PFSK-1 (cell line): Measurements from ENCODE around the gene PPARGC1A.

ENCODE experiments used
- POLR2AphosphoS5 ChIP-seq: IDR thresholded peaks from 2 replicates; pipeline ENCODE4 v1.6.1; 2012; ENCODE audit warnings: low read depth, mild to moderate bottlenecking, control low read depth, low read length, moderate library complexity
- SIN3A ChIP-seq: IDR thresholded peaks from 2 replicates; pipeline ENCODE4 v1.6.1; 2012; ENCODE audit warnings: mild to moderate bottlenecking, low read length, moderate library complexity, borderline replicate concordance; ENCODE audit not compliant: insufficient read depth
- TAF1 ChIP-seq: IDR thresholded peaks from 2 replicates; pipeline ENCODE4 v1.6.1; 2012; ENCODE audit warnings: low read length, control low read depth, borderline replicate concordance; ENCODE audit not compliant: insufficient read depth
- TF ChIP-seq, protein P1 (sequence below), 2 experiments: IDR thresholded peaks; 2 replicates each; pipeline versions ENCODE4 v1.6.1 to v1.8.0; 2011 to 2012; ENCODE audit warnings: low read depth in 2 of 2, low read length in 2 of 2, control low read depth in 1 of 2, inconsistent platforms in 1 of 2, mild to moderate bottlenecking in 1 of 2, moderate library complexity in 1 of 2; ENCODE audit not compliant: insufficient read depth in 1 of 2

DNA sequence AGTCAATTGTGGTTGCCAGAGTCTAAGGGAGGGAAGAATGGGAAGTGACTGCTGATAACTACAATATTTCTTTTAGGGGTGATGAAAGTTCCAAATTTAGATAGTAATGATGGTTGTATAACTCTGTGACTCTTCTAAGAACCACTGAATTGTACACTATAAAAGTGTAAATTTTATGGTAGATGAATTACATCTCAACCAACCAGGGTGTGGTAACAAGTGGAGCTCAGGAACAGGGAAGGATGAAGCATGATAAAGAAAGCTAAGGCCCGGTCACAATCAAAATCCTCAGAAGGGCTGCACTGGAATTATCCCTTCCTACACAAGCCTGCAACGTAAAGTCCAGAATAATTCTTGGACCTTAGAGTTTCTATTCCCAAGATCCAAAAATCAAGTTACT lies 143.2 kb downstream of the PPARGC1A start:
- TF ChIP-seq POLR2AphosphoS5 (no peak), TAF1 (no peak), SIN3A (no peak)
- TF ChIP-seq, protein P1, sequence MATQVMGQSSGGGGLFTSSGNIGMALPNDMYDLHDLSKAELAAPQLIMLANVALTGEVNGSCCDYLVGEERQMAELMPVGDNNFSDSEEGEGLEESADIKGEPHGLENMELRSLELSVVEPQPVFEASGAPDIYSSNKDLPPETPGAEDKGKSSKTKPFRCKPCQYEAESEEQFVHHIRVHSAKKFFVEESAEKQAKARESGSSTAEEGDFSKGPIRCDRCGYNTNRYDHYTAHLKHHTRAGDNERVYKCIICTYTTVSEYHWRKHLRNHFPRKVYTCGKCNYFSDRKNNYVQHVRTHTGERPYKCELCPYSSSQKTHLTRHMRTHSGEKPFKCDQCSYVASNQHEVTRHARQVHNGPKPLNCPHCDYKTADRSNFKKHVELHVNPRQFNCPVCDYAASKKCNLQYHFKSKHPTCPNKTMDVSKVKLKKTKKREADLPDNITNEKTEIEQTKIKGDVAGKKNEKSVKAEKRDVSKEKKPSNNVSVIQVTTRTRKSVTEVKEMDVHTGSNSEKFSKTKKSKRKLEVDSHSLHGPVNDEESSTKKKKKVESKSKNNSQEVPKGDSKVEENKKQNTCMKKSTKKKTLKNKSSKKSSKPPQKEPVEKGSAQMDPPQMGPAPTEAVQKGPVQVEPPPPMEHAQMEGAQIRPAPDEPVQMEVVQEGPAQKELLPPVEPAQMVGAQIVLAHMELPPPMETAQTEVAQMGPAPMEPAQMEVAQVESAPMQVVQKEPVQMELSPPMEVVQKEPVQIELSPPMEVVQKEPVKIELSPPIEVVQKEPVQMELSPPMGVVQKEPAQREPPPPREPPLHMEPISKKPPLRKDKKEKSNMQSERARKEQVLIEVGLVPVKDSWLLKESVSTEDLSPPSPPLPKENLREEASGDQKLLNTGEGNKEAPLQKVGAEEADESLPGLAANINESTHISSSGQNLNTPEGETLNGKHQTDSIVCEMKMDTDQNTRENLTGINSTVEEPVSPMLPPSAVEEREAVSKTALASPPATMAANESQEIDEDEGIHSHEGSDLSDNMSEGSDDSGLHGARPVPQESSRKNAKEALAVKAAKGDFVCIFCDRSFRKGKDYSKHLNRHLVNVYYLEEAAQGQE (IDR thresholded peaks at IDR 0.05; ENCODE audit: insufficient read depth in 1 of 2, low read depth in 2 of 2, low read length in 2 of 2) = no peak
